ENCODE results near the gene MRPS9.

The MRPS9 gene

DNA sequence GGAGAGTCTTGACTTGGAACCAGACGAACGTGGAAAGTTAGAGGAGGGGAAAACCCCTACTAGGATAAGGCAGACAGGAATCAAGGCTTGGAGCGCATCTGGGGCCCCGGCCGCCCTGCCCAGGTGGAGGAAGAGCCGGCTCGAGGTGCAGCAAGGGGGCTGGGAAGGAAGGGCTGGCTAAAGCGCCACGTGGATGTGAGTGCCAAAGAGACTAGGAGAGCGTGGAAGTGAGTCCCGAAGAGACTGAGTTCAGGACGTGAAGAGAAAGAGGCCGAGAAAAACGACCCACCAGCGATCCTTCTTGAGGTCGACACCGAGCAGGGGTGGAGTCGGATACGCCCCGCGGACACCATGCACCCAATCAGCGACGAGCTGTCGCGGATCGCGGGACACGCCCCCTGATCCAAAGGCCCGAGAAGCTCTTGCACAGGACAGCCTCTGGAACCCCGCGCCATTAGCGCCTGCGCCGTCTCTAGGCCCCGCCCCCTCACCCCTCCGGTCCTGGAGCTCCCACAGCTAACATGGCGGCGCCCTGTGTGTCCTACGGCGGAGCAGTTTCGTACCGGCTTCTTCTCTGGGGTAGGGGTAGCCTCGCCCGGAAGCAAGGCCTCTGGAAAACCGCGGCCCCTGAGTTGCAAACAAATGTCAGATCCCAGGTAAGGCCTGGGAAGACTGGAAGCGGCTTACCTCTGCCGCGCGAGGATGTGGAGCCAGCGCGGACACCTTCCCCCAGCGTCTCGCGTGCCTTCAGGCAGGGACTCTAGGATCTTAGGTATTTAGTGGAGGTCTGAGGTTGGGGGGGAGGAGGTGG, at the start of gene MRPS9:
MRPS9 (plus strand) TSS at position 498 of the 811 bp plus-strand sequence; CDS start at position 522, 24 bp downstream.
- in situ Hi-C loops (cut with MboI; ENCODE audit: low sequenced_read_pairs) = no loop called here

- in situ Hi-C loops (cut with MboI; ENCODE audit: low sequenced_read_pairs) = no loop called here
Measured at GRCh38 chr2:105005181-105005951, 32.5 kb upstream of the MRPS9 start.

GRCh38 chr2:105007367-105007766, 30.5 kb upstream of the MRPS9 start:
- in situ Hi-C loops (cut with MboI; ENCODE audit: low sequenced_read_pairs) = no loop called here

DNA sequence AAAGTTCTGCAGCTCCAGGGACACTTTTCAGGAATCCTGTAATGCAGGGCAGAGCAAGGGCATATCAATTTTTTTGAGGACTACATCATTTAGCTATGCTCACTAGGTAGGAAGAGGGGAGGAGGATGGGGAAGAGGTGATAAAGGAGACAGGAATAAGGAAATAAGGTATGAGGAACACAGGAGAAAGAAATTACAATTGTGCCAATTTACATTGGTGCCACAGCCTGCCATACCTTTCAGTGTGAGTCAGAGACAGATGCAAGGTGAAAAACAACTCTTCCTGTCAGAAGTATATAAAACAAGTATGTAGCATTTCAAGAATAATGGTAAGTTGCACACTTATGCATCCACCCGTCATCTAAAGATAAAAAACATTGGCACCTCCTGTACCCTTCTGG, 5.4 kb upstream of the MRPS9 start:
- in situ Hi-C loops (cut with MboI; ENCODE audit: low sequenced_read_pairs) = no loop called here

GRCh38 chr2:105034170-105034569, 3.7 kb upstream of the MRPS9 start:
- in situ Hi-C loops (cut with MboI; ENCODE audit: low sequenced_read_pairs) = no loop called here

DNA sequence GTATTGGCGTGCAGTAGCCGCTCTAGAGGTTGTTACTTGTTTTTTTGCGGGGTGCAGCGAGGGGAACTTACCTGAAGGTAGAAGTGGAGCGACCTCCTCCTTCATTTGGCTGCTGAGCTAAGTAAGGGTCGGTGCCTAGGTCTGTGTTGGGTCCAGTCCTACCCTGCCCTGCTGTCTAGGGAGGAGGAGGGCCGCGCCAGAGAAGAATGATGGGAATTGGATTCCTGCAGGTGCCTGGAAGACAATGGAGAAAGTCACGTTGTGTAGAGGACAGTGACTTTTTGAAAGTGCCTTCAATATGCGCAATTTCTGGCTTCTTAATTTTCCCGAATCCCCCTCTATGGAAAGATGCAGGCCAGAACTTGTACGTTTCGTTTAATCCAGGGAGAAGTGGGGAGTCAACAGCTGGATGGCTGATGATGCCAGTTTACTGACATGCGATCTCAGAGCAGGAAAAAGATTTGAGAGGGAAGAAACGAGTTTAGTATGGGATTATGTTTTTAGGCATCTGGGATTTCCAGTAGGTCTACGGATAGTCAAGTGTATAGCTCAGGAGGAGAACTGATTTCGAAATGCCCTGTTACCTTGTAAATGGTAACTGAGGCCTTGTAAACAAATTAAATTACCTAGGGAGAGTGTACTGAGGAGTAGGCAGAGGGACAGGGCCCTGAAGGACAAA, 653 bp downstream of the MRPS9 start:
- in situ Hi-C loops (cut with MboI; ENCODE audit: low sequenced_read_pairs) = no loop called here

- in situ Hi-C loops (cut with MboI; ENCODE audit: low sequenced_read_pairs) = no loop called here
Measured at GRCh38 chr2:105039559-105039958, 1.7 kb downstream of the MRPS9 start.

- in situ Hi-C loops (cut with MboI; ENCODE audit: low sequenced_read_pairs) = no loop called here
Measured at GRCh38 chr2:105042189-105042588, 4.3 kb downstream of the MRPS9 start.

DNA sequence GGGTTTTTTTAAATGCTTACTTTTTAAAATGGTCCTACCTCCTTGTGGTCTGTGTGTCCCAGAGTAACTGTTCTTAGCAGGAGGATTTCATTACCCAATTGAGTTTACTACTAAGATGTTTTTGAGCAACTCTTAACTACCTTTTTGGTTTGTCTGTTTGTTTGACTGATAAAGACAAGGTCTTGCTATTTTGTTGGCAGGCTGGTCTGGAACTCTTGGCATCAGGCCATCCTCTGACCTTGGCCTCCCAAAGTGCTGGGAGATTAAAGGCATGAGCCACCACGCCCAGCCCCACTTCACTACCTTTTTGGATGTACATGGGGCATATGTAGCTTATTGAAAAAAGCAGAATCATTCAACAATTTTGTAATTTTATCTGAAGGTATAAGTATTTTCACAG, 14.9 kb downstream of the MRPS9 start:
- in situ Hi-C loops (cut with MboI; ENCODE audit: low sequenced_read_pairs) = no loop called here

DNA sequence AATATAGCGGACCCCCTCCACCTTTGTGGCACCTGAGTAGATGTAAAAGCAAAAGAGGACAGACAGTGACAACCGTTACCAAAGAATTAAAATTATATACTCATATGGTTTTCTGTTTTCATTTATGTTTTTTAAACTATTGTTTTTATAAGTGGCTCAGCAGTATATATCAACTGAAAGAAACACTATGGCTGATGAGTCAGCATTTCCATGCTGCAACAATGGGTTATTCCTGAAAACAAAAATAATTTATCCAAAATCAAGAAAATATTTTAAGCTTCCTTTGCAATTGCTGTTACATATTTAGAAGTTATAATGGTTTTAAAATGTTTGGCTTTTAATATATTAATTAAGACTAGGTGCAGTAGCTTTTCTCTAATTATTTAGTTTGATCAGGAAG, 17.7 kb downstream of the MRPS9 start:
- in situ Hi-C loops (cut with MboI; ENCODE audit: low sequenced_read_pairs) = no loop called here

DNA sequence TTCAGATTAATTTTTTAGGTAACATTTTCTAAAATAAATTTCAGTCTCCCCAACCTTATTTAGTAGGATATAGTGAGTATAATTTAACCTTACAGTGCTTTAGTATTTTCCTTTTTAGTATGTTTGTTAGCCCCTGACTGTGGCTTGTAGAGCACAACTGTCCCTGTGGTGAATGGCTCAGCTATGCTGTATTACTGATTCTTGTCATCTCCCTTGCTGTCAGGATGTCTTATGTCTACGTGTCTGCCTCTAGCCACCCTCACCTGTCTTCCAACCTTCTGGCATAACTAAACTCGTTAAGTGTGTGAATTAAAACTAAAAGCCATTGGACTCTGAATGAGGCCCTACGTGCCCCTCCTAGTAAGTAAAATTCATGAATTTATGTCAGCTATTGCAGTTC, 18.4 kb downstream of the MRPS9 start:
- in situ Hi-C loops (cut with MboI; ENCODE audit: low sequenced_read_pairs) = no loop called here

GRCh38 chr2:105057005-105057404, 19.1 kb downstream of the MRPS9 start:
- in situ Hi-C loops (cut with MboI; ENCODE audit: low sequenced_read_pairs) = no loop called here

DNA sequence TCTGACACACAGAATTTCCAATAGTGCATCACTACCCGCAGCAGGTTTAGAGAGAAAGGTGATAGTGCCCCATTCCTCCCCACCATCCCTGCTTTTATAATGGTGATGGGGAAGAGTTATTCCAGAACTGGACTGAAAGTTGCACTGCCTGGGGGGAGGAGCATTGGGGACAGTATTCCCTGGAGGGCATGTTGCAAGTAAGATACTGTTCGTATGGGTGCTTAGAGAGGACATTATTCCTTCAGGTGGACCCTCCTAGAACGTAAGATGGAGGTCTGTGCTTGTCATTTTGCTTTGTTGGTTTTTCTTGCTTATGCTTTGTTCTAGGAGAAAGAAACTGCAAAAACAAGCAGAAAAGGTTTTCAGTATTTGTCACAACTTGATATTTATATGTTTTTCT, 23.7 kb downstream of the MRPS9 start:
- in situ Hi-C loops (cut with MboI; ENCODE audit: low sequenced_read_pairs) = no loop called here

DNA sequence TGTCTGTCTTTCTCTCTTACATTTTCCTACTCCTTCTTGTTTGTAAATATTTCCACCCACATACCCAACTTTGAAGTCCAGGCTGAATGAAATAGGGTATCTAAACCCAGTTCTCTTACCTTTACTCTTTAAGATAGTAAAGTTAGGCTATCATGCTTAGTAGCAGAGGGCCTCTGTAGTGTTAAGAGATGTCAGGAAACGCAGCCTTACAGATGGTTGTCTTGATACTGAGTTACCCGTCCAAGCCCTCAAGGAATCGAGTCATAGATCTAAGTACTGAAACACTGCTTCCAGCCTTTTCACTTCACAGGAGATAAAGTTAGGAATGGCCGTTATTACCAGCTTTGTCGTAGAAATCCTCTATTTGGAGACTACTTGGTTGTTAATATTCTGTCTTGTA, 24.3 kb downstream of the MRPS9 start:
- in situ Hi-C loops (cut with MboI; ENCODE audit: low sequenced_read_pairs) = no loop called here

- in situ Hi-C loops (cut with MboI; ENCODE audit: low sequenced_read_pairs) = no loop called here
Measured at GRCh38 chr2:105068387-105068786, 30.5 kb downstream of the MRPS9 start.

- in situ Hi-C loops (cut with MboI; ENCODE audit: low sequenced_read_pairs) = no loop called here
Measured at GRCh38 chr2:105068875-105069274, 31.0 kb downstream of the MRPS9 start.

DNA sequence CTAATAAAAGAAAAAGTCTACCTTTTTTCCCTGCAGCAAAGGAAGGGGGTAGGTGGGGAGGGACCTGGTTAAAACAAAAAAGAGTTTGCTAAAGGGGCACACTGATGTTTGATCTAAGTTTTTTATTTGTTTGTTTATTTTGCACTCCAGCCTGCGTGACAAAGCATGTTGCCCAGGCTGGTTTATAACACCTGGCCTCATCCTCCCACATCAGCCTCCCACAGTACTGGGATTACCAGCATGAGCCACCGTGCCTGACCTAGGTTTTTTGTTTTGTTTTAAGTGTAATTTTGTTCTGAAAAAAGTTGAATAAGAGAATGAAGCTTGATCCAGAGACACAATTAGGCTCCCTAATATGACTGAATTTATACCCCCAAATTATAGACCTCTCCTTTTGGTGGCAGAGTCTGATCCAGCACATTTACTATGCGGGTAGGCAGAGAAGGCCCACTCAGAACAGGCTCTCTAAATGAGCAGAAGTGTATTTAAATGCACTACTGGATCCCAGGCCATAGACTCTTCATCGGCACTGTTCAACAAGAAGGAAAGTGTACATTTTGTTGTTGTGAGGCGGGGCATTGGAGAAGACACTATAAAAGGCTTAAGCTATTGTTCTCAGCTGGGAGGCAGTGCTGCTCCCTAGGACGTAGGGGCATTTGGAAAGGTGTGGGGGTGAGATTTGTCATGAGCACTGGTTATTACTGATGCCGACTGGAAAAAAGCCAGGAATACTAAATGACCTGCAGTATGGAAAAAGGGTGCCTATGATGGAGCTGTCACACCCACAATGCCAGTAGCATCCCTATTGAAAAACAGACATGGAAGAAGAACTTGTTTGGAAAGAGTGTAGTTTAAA, 32.4 kb downstream of the MRPS9 start:
- in situ Hi-C loops (cut with MboI; ENCODE audit: low sequenced_read_pairs) = no loop called here

DNA sequence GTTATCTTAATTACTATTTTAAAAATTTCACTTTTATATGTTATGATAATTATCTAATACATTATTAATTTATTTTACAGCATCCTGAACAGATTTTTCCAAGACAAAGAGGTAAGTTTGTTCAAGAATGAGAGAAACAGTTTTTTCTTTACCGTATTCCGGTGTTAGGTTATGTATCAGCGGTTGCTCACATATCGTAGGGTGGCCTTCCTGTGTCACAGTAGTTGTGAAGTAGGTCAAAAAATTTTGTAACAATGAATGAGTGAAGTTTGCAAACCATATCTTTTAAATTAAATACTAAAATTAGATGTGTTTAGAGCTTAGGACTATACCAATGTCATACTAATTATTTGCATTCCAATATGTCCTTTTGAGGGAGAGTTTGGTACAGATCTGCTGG, 33.5 kb downstream of the MRPS9 start:
- in situ Hi-C loops (cut with MboI; ENCODE audit: low sequenced_read_pairs) = no loop called here

GRCh38 chr2:105072039-105072438, 34.2 kb downstream of the MRPS9 start:
- in situ Hi-C loops (cut with MboI; ENCODE audit: low sequenced_read_pairs) = no loop called here

GRCh38 chr2:105073591-105073990, 35.7 kb downstream of the MRPS9 start:
- in situ Hi-C loops (cut with MboI; ENCODE audit: low sequenced_read_pairs) = no loop called here

DNA sequence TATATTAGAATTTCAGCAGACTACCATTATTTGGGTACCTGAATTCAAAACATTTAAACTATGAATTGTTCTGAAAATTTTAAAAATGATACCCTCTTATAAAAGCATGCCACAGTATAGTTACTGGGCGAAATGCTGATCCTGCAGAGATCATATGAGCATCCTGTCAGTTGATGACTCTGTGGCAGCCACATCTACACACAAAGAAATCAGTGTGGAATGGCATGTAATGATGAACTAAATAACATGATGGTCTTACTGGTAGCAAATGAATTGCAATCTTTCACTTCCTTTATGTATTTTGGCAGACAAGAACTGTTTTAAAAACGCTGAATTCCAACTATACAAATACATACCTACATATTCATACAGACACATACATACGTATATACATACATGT, 38.3 kb downstream of the MRPS9 start:
- in situ Hi-C loops (cut with MboI; ENCODE audit: low sequenced_read_pairs) = no loop called here
